ENCODE measurements around the gene SLC6A13.
"Not testable (repeated sequence)": the region's sequence is repeated elsewhere in the genome, so short reads cannot be mapped to it uniquely, and the experiment has no call there.

SLC6A13 gene

GRCh38 chr12:221736-222135, 40.9 kb downstream of the SLC6A13 start:
- H3K4me1 ChIP-seq (ENCODE audit: control insufficient read depth, low read depth, low read length): peaks cover 5% of the 10 kb centered on the region
- no peaks in the 10 kb centered on the region for H3K36me3 ChIP-seq (ENCODE audit: control insufficient read depth, low read depth, low read length)
- no peaks in the 10 kb centered on the region for H3K9me3 ChIP-seq (ENCODE audit: control insufficient read depth, low read depth, low read length)
- no peak overlapping the region for H3K4me3 ChIP-seq (ENCODE audit: low read length)
- no peak overlapping the region for H3K27ac ChIP-seq (ENCODE audit: low read length)
- no peak overlapping the region for H3K9ac ChIP-seq (ENCODE audit: low read length)
- H3K27me3 ChIP-seq (ENCODE audit: control insufficient read depth, insufficient read depth, low read length): no peaks in the 10 kb centered on the region

DNA sequence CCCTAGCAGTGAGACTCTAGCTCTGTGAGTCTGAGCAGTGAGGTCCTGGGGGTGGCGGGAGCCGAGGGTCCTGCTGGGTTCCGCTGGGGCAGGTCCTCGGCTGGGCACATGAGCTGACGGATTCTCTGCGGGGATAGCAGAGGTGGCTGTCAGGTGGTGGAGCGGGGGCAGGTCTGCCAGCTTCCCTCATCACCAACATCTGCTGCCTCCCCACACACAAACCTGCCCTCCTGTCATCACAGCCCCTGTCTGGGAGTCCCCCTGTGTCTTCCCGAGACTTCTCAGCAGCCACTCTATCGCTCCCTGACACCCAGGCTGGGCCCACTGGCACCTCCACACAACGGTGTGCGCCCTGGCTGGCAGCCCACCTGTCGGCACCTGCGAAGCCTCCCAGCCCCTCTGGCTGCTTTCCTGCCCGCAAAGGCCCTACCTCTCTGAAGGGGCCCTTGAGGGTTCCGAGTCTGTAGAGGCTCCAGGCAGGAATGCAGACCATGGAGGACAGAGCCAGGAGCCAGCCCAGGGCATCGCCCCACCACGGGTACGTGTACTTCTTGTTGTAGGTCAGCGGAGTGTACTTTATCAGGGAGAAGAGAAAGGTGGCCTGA, 41.6 kb downstream of the SLC6A13 start:
- H3K4me3 ChIP-seq (ENCODE audit: low read length): no peak overlapping the region
- H3K27ac ChIP-seq (ENCODE audit: low read length): no peak overlapping the region
- no peaks in the 10 kb centered on the region for H3K27me3 ChIP-seq (ENCODE audit: control insufficient read depth, insufficient read depth, low read length)
- peaks cover 5% of the 10 kb centered on the region for H3K4me1 ChIP-seq (ENCODE audit: control insufficient read depth, low read depth, low read length)
- H3K9ac ChIP-seq (ENCODE audit: low read length): no peak overlapping the region
- H3K36me3 ChIP-seq (ENCODE audit: control insufficient read depth, low read depth, low read length): no peaks in the 10 kb centered on the region
- H3K9me3 ChIP-seq (ENCODE audit: control insufficient read depth, low read depth, low read length): no peaks in the 10 kb centered on the region

DNA sequence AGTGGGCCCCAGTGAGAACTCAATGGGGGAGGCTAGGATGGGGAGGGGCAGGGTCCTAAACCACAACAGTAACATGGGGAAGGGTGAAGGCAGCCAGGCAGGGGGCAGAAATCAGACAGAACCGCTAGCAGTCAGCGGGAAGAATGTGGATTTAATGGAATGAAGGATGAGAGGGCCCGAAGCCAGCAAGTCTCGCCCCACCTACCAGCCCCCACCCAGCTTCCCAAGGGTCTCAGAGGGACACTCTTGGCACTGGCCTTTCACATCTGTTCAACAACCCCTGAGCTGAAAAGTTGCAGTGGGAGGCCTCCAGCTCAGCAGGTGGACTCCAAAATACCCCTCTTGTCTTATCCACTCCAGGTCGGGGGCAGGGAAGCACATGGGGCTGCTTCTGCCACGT, 42.1 kb downstream of the SLC6A13 start:
- Histone ChIP-seq H3K9ac (ENCODE audit: low read length) (no peak overlapping the region), H3K4me3 (ENCODE audit: low read length) (no peak overlapping the region), H3K36me3 (ENCODE audit: control insufficient read depth, low read depth, low read length) (no peaks in the 10 kb centered on the region), H3K27ac (ENCODE audit: low read length) (no peak overlapping the region), H3K4me1 (ENCODE audit: control insufficient read depth, low read depth, low read length) (peaks cover 5% of the 10 kb centered on the region), H3K27me3 (ENCODE audit: control insufficient read depth, insufficient read depth, low read length) (no peaks in the 10 kb centered on the region), H3K9me3 (ENCODE audit: control insufficient read depth, low read depth, low read length) (no peaks in the 10 kb centered on the region)

DNA sequence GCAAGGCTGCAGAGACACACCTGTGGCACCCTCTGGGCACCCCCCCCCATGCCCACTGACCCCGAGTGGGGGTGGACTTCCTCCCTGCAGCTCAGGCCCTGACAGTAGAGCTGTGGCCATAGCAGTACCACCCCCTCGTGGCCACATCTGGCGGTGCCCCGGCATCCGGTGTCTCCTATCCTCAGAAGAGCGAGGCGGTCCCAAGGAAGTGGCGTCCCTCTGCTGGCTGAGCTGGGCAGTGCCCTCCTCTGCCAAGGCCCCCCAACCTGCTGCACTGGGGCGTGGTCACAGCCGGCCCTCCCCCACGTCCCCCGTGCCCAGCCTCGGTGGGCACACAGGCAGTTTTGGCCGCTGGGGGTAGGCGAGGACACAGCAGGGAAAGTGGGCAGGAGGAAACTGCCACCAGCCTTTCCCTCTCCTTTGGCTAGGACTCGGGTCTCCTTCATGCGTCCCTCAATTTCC, 42.7 kb downstream of the SLC6A13 start:
- H3K27me3 ChIP-seq (ENCODE audit: control insufficient read depth, insufficient read depth, low read length): no peaks in the 10 kb centered on the region
- H3K36me3 ChIP-seq (ENCODE audit: control insufficient read depth, low read depth, low read length): no peaks in the 10 kb centered on the region
- H3K27ac ChIP-seq (ENCODE audit: low read length): no peak overlapping the region
- no peak overlapping the region for H3K9ac ChIP-seq (ENCODE audit: low read length)
- H3K4me1 ChIP-seq (ENCODE audit: control insufficient read depth, low read depth, low read length): peaks cover 5% of the 10 kb centered on the region
- H3K4me3 ChIP-seq (ENCODE audit: low read length): no peak overlapping the region
- H3K9me3 ChIP-seq (ENCODE audit: control insufficient read depth, low read depth, low read length): no peaks in the 10 kb centered on the region

DNA sequence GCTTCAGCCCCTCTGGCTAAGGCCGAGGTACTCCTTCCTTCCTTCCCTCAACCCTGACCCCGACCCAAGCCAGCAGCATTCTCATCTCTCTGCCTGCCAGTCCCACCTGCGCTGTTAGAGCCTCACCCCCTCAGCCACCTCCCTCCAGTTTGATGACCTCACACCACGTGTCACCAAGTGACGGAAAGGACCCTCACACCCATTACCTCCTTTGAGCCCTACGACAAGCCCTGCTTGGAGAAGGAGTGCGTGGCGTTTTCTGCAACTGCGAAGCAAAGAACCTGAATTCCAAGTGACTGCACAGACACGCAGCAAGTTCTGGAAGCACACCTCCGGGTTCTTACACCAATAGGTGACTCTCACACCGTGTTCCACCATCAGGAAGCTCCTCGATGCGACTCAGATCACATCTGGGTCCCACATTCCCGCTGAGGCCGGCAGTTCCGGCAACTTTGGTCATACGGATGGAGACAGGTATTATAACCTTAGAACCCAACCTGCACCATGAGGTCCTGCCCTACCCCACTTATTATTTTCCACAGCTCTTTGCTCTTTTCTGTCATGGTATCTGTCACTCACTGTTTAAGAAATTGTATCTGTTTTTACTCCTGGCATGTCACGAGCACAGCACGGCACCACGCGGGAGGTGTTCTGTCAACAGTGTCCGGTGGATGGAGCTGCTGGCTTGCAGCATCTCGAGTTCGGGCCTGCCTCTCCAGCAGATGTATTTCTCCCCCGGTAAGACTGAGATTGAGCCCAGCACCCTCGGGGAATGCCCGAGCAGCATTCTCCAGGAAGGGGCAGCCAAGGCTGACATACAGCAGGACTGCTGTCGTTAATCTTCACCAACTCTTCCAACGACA, 43.7 kb downstream of the SLC6A13 start:
- H3K27ac ChIP-seq (ENCODE audit: low read length): no peak overlapping the region
- peaks cover 12% of the 10 kb centered on the region for H3K4me1 ChIP-seq (ENCODE audit: control insufficient read depth, low read depth, low read length)
- H3K9me3 ChIP-seq (ENCODE audit: control insufficient read depth, low read depth, low read length): no peaks in the 10 kb centered on the region
- H3K27me3 ChIP-seq (ENCODE audit: control insufficient read depth, insufficient read depth, low read length): peaks cover 1% of the 10 kb centered on the region
- no peak overlapping the region for H3K9ac ChIP-seq (ENCODE audit: low read length)
- H3K4me3 ChIP-seq (ENCODE audit: low read length): no peak overlapping the region
- H3K36me3 ChIP-seq (ENCODE audit: control insufficient read depth, low read depth, low read length): no peaks in the 10 kb centered on the region

GRCh38 chr12:218221-218620, 44.4 kb downstream of the SLC6A13 start:
- no peak overlapping the region for H3K4me3 ChIP-seq (ENCODE audit: low read length)
- H3K27ac ChIP-seq (ENCODE audit: low read length): no peak overlapping the region
- peaks cover 16% of the 10 kb centered on the region for H3K4me1 ChIP-seq (ENCODE audit: control insufficient read depth, low read depth, low read length)
- no peaks in the 10 kb centered on the region for H3K36me3 ChIP-seq (ENCODE audit: control insufficient read depth, low read depth, low read length)
- H3K9ac ChIP-seq (ENCODE audit: low read length): no peak overlapping the region
- H3K9me3 ChIP-seq (ENCODE audit: control insufficient read depth, low read depth, low read length): no peaks in the 10 kb centered on the region
- peaks cover 9% of the 10 kb centered on the region for H3K27me3 ChIP-seq (ENCODE audit: control insufficient read depth, insufficient read depth, low read length)

DNA sequence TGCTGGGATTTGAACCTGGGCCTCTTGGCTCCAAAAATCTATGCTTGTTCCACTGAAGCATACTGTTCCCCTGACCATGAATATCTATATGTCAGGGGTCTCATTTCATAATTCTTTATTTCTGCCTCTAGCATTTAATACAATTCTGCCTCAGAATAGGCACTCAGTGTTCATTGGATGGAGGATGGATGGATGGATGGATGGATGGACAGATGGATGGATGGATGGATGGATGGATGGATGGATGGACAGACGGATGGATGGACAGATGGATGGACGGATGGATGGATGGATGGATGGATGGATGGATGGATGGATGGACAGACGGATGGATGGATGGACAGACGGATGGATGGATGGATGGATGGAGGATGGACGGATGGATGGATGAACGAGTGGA, 45.6 kb downstream of the SLC6A13 start:
- H3K9ac ChIP-seq (ENCODE audit: low read length); H3K36me3 ChIP-seq (ENCODE audit: control insufficient read depth, low read depth, low read length); H3K27ac ChIP-seq (ENCODE audit: low read length); H3K27me3 ChIP-seq (ENCODE audit: control insufficient read depth, insufficient read depth, low read length); H3K4me3 ChIP-seq (ENCODE audit: low read length); H3K9me3 ChIP-seq (ENCODE audit: control insufficient read depth, low read depth, low read length): not testable (repeated sequence)
- H3K4me1 ChIP-seq (ENCODE audit: control insufficient read depth, low read depth, low read length): peaks cover 16% of the 10 kb centered on the region

- Histone ChIP-seq H3K9me3 (ENCODE audit: control insufficient read depth, low read depth, low read length) (no peaks in the 10 kb centered on the region), H3K27ac (ENCODE audit: low read length) (no peak overlapping the region), H3K4me3 (ENCODE audit: low read length) (no peak overlapping the region), H3K27me3 (ENCODE audit: control insufficient read depth, insufficient read depth, low read length) (peaks cover 21% of the 10 kb centered on the region), H3K4me1 (ENCODE audit: control insufficient read depth, low read depth, low read length) (peaks cover 13% of the 10 kb centered on the region), H3K36me3 (ENCODE audit: control insufficient read depth, low read depth, low read length) (no peaks in the 10 kb centered on the region), H3K9ac (ENCODE audit: low read length) (no peak overlapping the region)
Observed at GRCh38 chr12:215116-215515, 47.5 kb downstream of the SLC6A13 start.

GRCh38 chr12:214003-214741, 48.5 kb downstream of the SLC6A13 start, which contains the start of gene SLC6A12:
Gene SLC6A12, minus strand, starts transcription at chr12:214157. Its CDS starts 4,171 bp downstream, at chr12:209986.
- peaks cover 21% of the 10 kb centered on the region for H3K27me3 ChIP-seq (ENCODE audit: control insufficient read depth, insufficient read depth, low read length)

GRCh38 chr12:213527-213932, 49.1 kb downstream of the SLC6A13 start:
- Histone ChIP-seq H3K27me3 (ENCODE audit: control insufficient read depth, insufficient read depth, low read length) (peaks cover 21% of the 10 kb centered on the region), H3K4me3 (ENCODE audit: low read length) (no peak overlapping the region), H3K4me1 (ENCODE audit: control insufficient read depth, low read depth, low read length) (peaks cover 12% of the 10 kb centered on the region)

More at GRCh38 chr12:214003-214741, 48.5 kb downstream of the SLC6A13 start, which contains the start of gene SLC6A12:
- Histone ChIP-seq H3K36me3 (ENCODE audit: control insufficient read depth, low read depth, low read length) (no peaks in the 10 kb centered on the region), H3K9ac (ENCODE audit: low read length) (no peak within 1 kb of the TSS), H3K9me3 (ENCODE audit: control insufficient read depth, low read depth, low read length) (no peaks in the 10 kb centered on the region), H3K4me1 (ENCODE audit: control insufficient read depth, low read depth, low read length) (peaks cover 12% of the 10 kb centered on the region), H3K4me3 (ENCODE audit: low read length) (no peak within 1 kb of the TSS), H3K27ac (ENCODE audit: low read length) (no peak within 1 kb of the TSS)

GRCh38 chr12:212715-213526, 49.7 kb downstream of the SLC6A13 start:
- Histone ChIP-seq H3K9me3 (ENCODE audit: control insufficient read depth, low read depth, low read length) (no peaks in the 10 kb centered on the region), H3K9ac (ENCODE audit: low read length) (no peak overlapping the region), H3K4me3 (ENCODE audit: low read length) (no peak overlapping the region), H3K27me3 (ENCODE audit: control insufficient read depth, insufficient read depth, low read length) (peaks cover 21% of the 10 kb centered on the region), H3K27ac (ENCODE audit: low read length) (no peak overlapping the region), H3K4me1 (ENCODE audit: control insufficient read depth, low read depth, low read length) (peaks cover 12% of the 10 kb centered on the region), H3K36me3 (ENCODE audit: control insufficient read depth, low read depth, low read length) (no peaks in the 10 kb centered on the region)

More at GRCh38 chr12:213527-213932, 49.1 kb downstream of the SLC6A13 start:
- no peaks in the 10 kb centered on the region for H3K9me3 ChIP-seq (ENCODE audit: control insufficient read depth, low read depth, low read length)
- no peaks in the 10 kb centered on the region for H3K36me3 ChIP-seq (ENCODE audit: control insufficient read depth, low read depth, low read length)
- H3K27ac ChIP-seq (ENCODE audit: low read length): no peak overlapping the region
- H3K9ac ChIP-seq (ENCODE audit: low read length): no peak overlapping the region

Measured in iPS-18a (cell line).